Left cardiac atrium (tissue), 4 donors: Measurements from ENCODE around the gene MFSD12. TPM values are rescaled to one million over a fixed set of nuclear protein-coding genes. Genes with fewer than 3 reads are reported as not detected.
A peak's percentile ranks its signal among the peaks of the same experiment; 100 is the strongest.

ENCODE experiments used
- ATAC-seq, 2 donors: fragments of 200-7000 bp; cut with Tn5 transposase; one replicate each; pipeline ENCODE4 v1.9.1; 2020; ENCODE audit warnings: mild to moderate bottlenecking in 2 of 2, moderate library complexity in 2 of 2
- DNase-seq: peaks from one replicate; pipeline ENCODE4 v3.0.0-alpha.2; 2020
- intact Hi-C, 2 donors: fragments of 100-400 bp; cut with DNase I; formaldehyde crosslinking; loops; one replicate each; pipeline versions ENCODE4 v1.14.1 to v1.15.1; 2022 to 2023
- long read RNA-seq: library from polyadenylated mRNA; unstranded; transcript quantifications from one replicate; pipeline ENCODE4 v2.0.0, GENCODE V29; 2021
- total RNA-seq, 2 donors: library from RNA; stranded (reverse); fragmentation: NEBNext Ultra II Directional; extraction: Animal tissue kit (Norgen Biotek cat#: 25700); gene quantifications; one replicate each; pipeline ENCODE4 v1.2.1, GENCODE V29; 2021
- donor health status: DM: no; HTN: yes; CAD: no.
- donor health status: DM: no; HTN: yes; CAD: no; lungs with severe emphysema.
- donor health status: DM: yes; HTN: yes; CAD: no.
- donor health status: Dilated cardiomyopathy.

The MFSD12 gene
- total RNA-seq, result 10 to 100 TPM; 29.8 to 40.4 TPM
- long read RNA-seq, transcript MFSD12-201 (10 exons, 2,124 nt), result major isoform, 9 of 39 reads
- long read RNA-seq, partial matches to known transcripts, result 14 of 39 reads
- long read RNA-seq, other reads (novel, unspliced or antisense), result 16 of 39 reads

GRCh38 chr19:3557461-3558248 lies at the start of gene MFSD12:
MFSD12 (minus strand) TSS chr19:3557586; CDS start chr19:3557403, 183 bp downstream.
- peak; percentile 98 to 99 for ATAC-seq
- intact Hi-C loops, result loop anchor here in 1 of 2 donors (5.0 kb wide), 1 partner anchor 60 kb away; no protein-coding TSS in a partner anchor
- DNase-seq, result peak; percentile 96

DNA sequence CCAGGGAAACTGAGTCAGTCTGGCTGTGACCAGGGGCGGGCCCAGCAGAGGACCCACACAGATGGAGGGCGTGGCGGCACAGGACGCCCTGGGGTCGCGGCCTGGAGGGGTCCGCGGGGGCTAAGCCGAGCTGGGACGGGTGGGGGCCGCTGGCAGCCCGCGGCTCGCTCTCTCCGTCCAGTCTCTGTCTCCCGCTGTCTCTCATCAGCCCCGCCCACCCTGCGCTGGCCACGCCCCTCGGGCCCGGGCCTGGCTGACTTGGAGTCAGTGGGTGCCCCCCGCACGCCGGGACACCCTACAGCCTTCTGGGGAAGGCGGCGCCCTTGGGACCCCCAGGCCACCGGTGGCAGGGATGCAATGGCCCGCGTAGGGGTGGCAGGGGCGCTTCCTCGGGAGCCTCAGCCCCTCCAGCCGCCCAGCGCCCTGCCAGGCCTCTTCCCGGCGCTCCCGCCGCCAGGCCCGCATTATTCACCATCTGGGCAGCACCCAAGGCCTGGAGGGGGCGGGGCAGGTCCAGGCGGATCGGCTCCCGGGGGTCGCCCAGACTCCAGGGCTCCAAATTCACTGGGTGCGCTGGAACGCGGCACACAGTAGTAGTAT lies 49.4 kb upstream of the MFSD12 start, which contains the start of gene TBXA2R:
TSS of gene TBXA2R (minus strand) at position 186 of the 600 bp plus-strand sequence. CDS start 6,241 bp downstream, outside the sequence.
- intact Hi-C loops, result no loop called here
- ATAC-seq, result peak; percentile 70 to 87

GRCh38 chr19:3606174-3606689 lies 48.8 kb upstream of the MFSD12 start:
- intact Hi-C loops, result no loop called here
- no peak for DNase-seq
- peak; percentile 10 to 11 for ATAC-seq

More for the DNA sequence above, 49.4 kb upstream of the MFSD12 start, which contains the start of gene TBXA2R:
- DNase-seq, result peak; percentile 83

DNA sequence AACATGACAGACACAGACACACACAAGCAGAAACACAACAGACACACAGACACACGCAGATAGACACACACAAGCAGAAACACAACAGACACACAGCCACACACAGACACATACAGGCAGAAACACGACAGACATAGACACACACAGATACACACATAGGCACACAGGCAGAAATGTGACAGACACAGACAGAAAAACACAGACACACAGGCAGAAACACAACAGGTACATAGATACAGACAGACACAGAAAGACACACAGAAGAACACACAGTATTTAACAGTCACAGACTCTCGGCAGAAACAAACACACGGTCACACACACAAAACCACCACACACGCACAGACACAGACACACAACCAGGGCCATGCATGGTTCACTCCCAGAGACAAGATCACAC lies 48.4 kb upstream of the MFSD12 start:
- ATAC-seq, result no peak
- no peak for DNase-seq
- intact Hi-C loops, result no loop called here

DNA sequence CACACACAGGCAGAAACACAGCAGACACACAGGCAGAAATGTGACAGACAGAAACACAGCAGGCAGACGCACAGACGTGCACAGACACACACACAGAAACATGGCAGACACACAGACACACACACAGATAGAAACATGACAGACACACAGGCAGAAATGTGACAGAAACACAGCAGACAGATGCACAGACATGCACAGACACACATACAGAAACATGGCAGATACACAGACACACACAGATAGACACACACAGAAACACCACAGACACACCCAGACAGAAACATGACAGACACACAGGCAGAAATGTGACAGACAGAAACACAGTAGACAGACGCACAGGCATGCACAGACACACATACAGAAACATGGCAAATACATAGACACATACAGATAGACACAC lies 48.0 kb upstream of the MFSD12 start:
- DNase-seq (no peak), ATAC-seq (no peak)
- intact Hi-C loops, result no loop called here

DNA sequence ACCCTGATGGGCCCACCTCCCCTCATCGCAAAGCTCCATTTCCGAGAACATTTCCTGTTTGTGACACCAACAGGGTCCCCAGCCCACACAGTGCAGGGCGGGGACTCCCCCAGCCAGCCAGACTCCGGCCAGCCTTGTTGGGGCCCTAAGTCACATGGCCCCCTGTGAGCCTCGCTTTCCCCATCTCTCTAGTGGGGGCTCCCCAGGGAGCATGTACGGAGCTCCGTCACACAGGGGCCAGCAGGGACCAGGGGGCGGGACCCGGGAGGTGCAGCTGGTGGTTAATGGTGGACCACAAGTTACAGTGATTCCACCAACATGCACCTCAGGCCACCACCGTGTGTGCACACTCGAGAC lies 47.6 kb upstream of the MFSD12 start:
- ATAC-seq, result no peak
- no peak for DNase-seq
- intact Hi-C loops, result no loop called here

GRCh38 chr19:3604227-3604986 lies 47.0 kb upstream of the MFSD12 start:
- DNase-seq (no peak), ATAC-seq (no peak)
- intact Hi-C loops, result no loop called here

DNA sequence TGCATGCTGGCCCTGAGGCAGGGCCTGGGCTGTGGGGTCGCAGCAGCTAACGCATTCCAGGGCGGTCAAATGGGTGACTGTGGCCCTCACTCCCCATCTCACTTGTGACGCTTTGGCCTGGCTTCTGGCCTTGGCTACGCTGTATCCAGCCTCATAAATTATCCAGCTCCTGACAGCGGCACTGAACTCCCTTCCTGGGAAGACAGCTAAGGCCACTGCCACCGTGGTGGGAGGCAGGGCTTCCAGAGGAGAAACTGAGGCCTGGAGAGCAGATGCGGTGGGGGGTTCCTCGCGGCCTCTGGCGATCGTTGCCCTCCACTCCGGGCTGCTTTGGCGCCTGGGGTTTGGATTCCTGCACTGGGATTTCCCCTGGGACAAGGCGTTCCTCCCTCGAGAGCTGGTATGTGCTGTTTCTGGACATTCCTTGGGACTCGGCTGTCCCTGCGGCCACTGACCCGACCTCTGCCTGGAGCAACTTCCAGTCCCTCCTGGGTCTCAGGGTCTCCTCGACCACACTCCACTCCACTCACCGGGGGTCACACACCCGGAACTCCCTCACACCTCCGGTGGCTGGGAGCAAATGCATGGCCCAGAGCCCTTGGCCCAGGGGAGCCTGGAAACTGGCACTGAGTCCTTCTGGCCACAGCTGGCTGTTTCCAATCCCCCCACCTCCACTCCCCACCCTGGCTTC lies 45.9 kb upstream of the MFSD12 start:
- DNase-seq (no peak), ATAC-seq (no peak)
- intact Hi-C loops, result no loop called here

GRCh38 chr19:3601021-3601420 lies 43.6 kb upstream of the MFSD12 start:
- ATAC-seq (no peak), DNase-seq (no peak)
- intact Hi-C loops, result no loop called here

DNA sequence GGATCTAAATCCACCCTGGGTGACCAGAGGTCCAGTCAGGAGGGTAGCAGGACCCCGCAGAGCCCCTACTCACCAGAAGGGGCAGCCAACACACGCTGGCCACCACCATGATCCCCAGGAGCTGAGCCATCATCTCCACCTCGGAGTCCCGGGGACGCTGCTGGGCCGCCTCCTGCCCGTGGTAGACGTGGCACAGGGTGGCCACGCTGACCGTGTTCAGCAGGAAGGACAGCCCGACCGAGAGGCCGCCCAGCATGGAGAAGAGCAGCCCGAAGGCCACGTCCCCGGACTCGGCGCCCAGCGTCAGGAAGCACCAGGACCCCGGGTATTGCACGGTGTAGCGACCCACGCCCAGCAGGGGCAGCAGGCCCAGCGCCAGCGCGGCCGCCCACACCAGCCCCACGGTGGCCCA lies 42.4 kb upstream of the MFSD12 start:
- DNase-seq (no peak), ATAC-seq (no peak)
- intact Hi-C loops, result no loop called here

DNA sequence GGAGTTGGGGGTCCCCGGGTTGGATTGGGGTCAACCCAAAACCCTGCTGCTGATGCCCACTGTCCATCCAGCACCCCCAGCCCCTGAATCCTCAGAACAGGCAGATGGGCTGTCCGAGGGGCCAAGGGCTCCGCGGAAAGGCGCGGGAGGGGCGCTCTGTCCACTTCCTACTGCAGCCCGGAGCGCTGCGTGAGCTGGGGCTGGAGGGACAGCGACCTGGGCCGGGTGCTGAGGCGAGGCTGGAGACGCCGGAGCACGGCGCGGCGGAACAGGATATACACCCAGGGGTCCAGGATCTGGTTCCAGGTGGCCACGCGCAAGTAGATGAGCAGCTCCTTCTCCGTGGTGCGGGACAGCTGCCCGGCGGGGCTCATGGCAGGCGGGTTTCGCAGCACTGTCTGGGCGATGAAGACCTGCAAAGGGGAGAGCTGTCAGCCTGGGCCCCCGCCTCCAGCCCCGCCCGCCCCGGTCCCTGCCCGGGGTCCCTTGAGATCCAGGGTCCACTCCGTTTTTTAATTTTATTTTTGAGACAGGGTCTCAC lies 38.2 kb upstream of the MFSD12 start:
- no peak for DNase-seq
- intact Hi-C loops, result no loop called here
- no peak for ATAC-seq

DNA sequence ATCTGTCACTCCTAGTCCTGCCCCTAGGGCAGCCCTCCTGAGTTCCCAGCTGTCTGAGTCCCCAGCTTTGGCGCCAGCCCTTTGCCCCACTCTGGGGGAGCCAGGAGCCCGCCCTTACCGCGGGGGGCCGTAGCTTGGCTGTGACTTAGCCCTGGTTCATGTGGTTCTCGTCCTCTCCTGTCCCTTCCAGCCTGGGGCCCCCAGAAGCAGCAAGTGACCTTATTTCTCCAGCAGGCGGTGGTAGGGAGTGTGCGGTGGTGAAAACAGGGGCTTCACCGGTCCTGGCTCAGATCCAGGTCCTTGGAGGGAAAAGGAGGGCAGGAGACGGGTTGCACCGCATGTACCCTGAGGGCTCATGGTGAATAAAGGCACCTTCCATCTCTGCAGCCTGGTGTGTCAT lies 35.8 kb upstream of the MFSD12 start:
- no peak for ATAC-seq
- DNase-seq, result no peak
- intact Hi-C loops, result no loop called here

- intact Hi-C loops, result no loop called here
- ATAC-seq, result peak; percentile 43 to 57
- no peak for DNase-seq
These were observed 34.7 kb upstream of the MFSD12 start for GRCh38 chr19:3591876-3592613.

- no peak for ATAC-seq
- no peak for DNase-seq
- intact Hi-C loops, result no loop called here
These were observed 33.7 kb upstream of the MFSD12 start for GRCh38 chr19:3590991-3591659.

- ATAC-seq (no peak), DNase-seq (no peak)
- intact Hi-C loops, result no loop called here
These were observed 32.6 kb upstream of the MFSD12 start for GRCh38 chr19:3589949-3590348.

DNA sequence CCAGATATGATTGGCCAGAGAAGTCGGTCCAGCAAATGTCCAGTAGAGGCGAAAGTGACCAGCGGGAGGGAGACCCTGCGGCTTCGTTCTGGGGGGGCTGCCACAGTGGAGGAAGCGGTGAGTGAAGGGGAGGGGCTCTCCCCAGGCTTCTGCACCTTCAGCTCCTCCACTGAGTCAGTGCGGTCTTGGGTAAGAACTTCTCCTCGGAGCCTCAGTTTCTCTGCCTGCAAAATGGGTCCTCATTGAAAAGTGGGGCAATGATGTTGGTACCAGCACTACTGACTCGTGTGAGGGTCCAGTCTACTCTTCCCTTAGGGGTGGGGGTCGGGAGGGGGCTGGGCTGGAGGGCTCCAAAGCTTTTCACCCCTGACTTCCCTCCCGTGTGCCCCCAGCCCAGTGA lies 32.1 kb upstream of the MFSD12 start:
- intact Hi-C loops, result no loop called here
- ATAC-seq (no peak), DNase-seq (no peak)

GRCh38 chr19:3586707-3587346 lies 29.4 kb upstream of the MFSD12 start:
- no peak for DNase-seq
- ATAC-seq, result peak; percentile 38 to 46
- intact Hi-C loops, result loop anchor here in 1 of 2 donors (2.0 kb wide), 1 partner anchor 32 kb away; no protein-coding TSS in a partner anchor
